MG63 (cell line): ENCODE data around the gene CASP6. TPM values are rescaled to one million over a fixed set of nuclear protein-coding genes. Genes with fewer than 3 reads are reported as not detected.

ENCODE experiments used
- DNase-seq: peaks from one replicate; pipeline ENCODE4 v3.0.0-alpha.2; 2020
- H3K27me3 ChIP-seq: fragments of 250-450 bp; sonication (Bioruptor Pico); 2 replicates; pipeline ENCODE4 v1.5.1; 2020; ENCODE audit warnings: mild to moderate bottlenecking, moderate library complexity
- H3K36me3 ChIP-seq: fragments of 250-450 bp; sonication (Bioruptor Pico); 2 replicates; pipeline ENCODE4 v1.5.1; 2020; ENCODE audit warnings: mild to moderate bottlenecking, moderate library complexity
- H3K4me3 ChIP-seq: fragments of 250-450 bp; sonication (Bioruptor Pico); 2 replicates; pipeline ENCODE4 v1.5.1; 2020; ENCODE audit warnings: mild to moderate bottlenecking, moderate library complexity
- H3K9me3 ChIP-seq: fragments of 250-450 bp; sonication (Bioruptor Pico); 2 replicates; pipeline ENCODE4 v1.5.1; 2020; ENCODE audit warnings: mild to moderate bottlenecking, moderate library complexity
- total RNA-seq: library from RNA; depleted of rRNA; stranded (reverse); fragments of >200 nt; shearing (Covaris generic); gene quantifications from 2 replicates; pipeline ENCODE4 v1.2.3, GENCODE V29; 2014; ENCODE audit warnings: low replicate concordance; rRNA removed

The CASP6 gene
- total RNA-seq, 1 experiment from 2014 or later, result 16.1 TPM

DNA sequence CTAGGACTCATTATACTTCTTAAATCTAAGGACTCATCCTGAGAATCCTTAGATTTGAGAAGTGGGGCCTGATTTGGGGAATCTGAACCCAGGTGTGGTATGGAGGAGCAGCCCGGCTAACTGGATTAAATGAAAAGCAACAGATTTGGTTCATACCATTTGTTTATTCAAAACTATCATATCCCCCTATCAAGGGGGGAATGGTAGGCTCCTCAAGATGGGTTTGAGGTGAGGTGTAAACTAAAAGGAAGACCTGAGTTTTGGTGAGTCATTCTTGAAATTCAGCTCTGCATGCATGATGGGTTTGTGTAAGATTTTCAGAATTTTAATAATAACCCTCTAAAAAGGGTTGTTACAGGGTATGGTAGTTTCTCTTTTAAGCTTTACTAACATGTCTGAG is 53.4 kb downstream of the CASP6 start:
- H3K36me3 ChIP-seq, result no peaks in the 10 kb centered on the region
- no peak overlapping the region for H3K4me3 ChIP-seq
- no peaks in the 10 kb centered on the region for H3K27me3 ChIP-seq
- DNase-seq, result no peak
- no peaks in the 10 kb centered on the region for H3K9me3 ChIP-seq

DNA sequence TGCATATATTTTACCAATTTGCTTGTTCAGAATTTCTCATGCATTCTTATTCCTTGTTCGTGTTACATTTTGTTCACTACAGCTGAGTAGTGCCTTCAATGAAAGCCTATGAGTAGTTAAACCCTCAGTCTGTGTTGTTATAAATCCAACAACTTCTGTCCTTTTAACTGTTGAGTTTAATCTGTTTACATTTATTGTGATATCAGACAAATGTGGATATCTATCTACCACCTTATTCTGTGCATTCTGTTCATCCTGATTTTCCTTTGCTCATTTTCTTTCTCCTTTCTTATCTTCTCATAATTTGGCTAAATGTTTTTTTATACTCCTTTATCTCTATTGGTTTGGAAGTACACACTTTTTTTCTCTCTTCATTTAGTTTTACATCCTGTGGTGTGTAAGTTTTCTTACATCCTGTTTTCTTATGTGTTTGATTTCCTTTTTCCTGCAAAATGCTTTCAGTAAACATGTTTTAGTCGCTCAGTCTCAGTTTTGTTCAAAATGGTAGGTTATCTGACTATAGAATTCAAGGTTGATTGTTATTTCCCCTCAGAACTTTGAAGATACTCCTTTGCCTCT is 54.2 kb downstream of the CASP6 start:
- Histone ChIP-seq H3K27me3 (no peaks in the 10 kb centered on the region), H3K4me3 (no peak overlapping the region), H3K9me3 (no peaks in the 10 kb centered on the region), H3K36me3 (no peaks in the 10 kb centered on the region)
- DNase-seq, result no peak

- H3K9me3 ChIP-seq, result no peaks in the 10 kb centered on the region
- no peak for DNase-seq
- H3K27me3 ChIP-seq, result no peaks in the 10 kb centered on the region
- H3K36me3 ChIP-seq, result no peaks in the 10 kb centered on the region
- H3K4me3 ChIP-seq, result no peak overlapping the region
Measured at GRCh38 chr4:109648266-109648996, 54.8 kb downstream of the CASP6 start.

- Histone ChIP-seq H3K4me3 (no peak overlapping the region), H3K36me3 (no peaks in the 10 kb centered on the region), H3K27me3 (no peaks in the 10 kb centered on the region), H3K9me3 (no peaks in the 10 kb centered on the region)
- no peak for DNase-seq
Measured at GRCh38 chr4:109645874-109646710, 57.2 kb downstream of the CASP6 start.

DNA sequence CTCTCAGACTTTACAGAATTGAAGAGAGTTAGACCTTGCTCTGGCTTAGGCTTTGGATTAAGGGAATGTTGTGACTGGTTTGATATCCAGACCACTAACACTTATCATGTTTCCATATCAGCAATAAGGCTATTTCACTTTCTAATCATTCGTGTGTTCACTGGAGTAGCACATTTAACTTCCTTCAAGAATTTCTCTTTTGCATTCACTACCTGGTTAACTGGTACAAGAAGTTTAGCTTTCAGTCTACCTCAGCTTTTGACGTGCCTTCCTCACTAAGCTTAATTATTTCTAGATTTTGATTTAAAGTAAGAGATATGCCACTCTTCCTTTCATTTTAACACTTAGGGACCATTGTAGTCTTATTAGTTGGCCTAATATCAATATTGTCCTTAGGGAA is 62.6 kb downstream of the CASP6 start:
- Histone ChIP-seq H3K36me3 (no peaks in the 10 kb centered on the region), H3K9me3 (no peaks in the 10 kb centered on the region), H3K27me3 (no peaks in the 10 kb centered on the region), H3K4me3 (no peak overlapping the region)
- no peak for DNase-seq

Other genes with a start within 250 kb of the CASP6 start
- 15.0 and 47.6 TPM in 2 replicates for gene MCUB, start 143.2 kb downstream of the CASP6 start, total RNA-seq
- 10.9 and 11.0 TPM in 2 replicates for gene PLA2G12A, start 26.6 kb upstream of the CASP6 start, total RNA-seq
- not detected in 2 replicates for gene CFI, start 98.6 kb upstream of the CASP6 start, total RNA-seq
- 4.1 and 15.2 TPM in 2 replicates for gene GAR1, start 112.3 kb upstream of the CASP6 start, total RNA-seq
- not detected in 2 replicates for gene RRH, start 124.5 kb upstream of the CASP6 start, total RNA-seq
- gene LRIT3, start 144.7 kb upstream of the CASP6 start, total RNA-seq, result not detected in 2 replicates
- 0.20 and 0.63 TPM in 2 replicates for gene EGF, start 209.4 kb upstream of the CASP6 start, total RNA-seq